HG03066 (cell line): ENCODE data around the gene VNN1.
"Not testable (repeated sequence)": the region's sequence is repeated elsewhere in the genome, so short reads cannot be mapped to it uniquely, and the experiment has no call there.

ENCODE experiments used
- ATAC-seq: cut with Tn5 transposase; IDR thresholded peaks from one replicate; pipeline ENCODE4 v1.9.1; 2021; ENCODE audit warnings: low read depth; ENCODE audit not compliant: unreplicated experiment

VNN1 gene

GRCh38 chr6:132675002-132675401, 38.9 kb downstream of the VNN1 start:
- ATAC-seq: no peak

DNA sequence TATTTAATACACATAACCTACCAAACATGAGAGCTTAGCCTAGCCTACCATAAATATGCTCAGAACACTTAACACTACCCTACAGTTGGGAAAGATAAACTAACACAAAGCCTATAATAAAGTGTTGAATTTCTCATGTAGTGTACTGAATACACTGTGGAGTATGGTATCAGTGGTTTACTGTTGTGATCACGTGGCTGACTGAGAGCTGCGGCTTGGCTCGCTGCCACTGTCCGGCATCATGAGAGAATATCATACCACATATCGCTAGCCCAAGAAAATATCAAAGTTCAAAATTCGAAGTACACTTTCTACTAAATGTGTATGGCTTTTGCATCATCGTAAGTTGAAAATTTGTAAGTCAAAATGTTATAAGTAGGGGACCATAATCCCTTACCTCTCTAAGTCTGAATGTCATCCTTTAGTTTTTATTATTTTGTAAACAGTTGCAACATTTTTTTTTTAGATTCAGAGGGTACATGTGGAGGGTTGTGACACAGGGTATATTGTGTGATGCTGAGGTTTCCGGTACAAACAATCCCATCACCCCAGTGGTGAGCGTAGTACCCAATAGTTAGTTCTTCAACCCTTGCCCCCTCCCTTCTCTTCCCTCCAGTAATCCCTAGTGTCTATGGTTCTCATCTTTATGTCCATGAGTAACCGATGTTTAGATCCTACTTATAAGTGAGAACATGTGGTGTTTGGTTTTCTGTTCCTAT, 40.3 kb downstream of the VNN1 start:
- no peak for ATAC-seq

DNA sequence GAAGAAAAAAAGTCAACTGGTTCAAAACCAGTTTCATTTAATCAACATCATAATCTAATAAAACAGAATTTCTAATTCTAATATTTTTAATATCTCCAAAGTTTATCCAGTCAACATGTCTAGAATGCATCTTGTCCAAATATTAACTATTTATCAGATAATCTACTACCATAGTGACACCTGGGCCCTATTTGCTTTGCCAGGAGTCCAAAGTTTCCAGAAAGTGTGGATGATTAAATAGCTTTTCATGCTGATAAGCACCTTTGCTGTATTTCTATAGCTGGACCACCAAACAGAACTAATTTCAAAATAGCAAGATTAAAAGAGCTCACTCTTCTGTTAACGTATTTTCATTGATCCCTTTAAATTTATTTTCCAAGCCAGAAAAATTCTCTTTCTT, 42.6 kb downstream of the VNN1 start:
- ATAC-seq: no peak

- no peak for ATAC-seq
Observed at GRCh38 chr6:132669690-132670291, 44.1 kb downstream of the VNN1 start.

DNA sequence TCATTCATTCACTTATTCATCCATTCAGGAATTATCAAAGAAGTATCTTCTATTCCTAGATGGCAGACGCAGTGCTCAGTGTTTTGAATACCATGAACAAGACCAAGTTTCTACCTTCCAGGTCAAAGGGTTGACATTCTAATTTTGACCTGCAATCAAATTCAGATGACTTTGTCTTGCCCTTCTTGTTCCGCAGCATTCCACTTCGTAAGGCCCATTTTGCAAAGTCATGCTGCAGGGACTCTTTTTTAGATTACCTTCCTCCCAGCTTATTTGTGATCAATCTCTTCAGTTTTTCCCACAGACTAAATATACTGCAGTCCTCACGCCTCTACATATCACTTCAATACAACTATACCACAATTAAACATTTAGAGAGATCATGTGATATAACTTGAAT, 47.7 kb downstream of the VNN1 start:
- no peak for ATAC-seq

DNA sequence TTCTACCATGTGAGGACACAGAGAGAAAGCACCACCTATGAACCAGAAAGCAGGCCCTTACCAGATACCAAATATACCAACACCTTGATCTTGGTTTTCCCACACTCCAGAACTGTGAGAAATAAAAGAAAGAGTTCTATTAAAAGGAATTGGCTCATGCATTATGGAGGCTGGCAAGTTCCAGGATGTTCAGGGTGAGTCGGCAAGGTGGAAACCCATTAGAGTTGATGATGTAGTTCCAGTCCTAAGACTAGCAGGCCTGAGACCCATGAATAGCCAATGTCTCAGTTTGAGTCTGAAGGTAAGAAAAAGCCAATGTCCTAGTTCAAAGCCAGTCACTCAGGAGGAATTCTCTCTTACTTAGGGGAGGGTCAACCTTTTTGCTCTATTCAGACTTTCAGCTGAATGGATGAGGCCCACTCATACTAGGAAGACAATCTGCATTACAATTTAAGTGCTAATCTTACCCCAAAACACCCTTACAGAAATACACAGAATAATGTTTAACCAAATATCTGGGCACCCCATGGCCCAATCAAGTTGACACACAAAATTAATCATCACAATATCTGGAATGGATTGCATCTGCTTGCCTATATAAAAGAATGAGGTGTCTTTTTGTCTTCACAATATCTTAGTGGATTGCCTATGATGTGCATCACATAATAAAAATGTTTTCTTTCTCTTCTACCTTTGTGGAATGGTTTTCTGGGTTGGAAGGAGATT, 49.4 kb downstream of the VNN1 start:
- ATAC-seq: no peak

- no peak for ATAC-seq
Observed at GRCh38 chr6:132663661-132664060, 50.2 kb downstream of the VNN1 start.

DNA sequence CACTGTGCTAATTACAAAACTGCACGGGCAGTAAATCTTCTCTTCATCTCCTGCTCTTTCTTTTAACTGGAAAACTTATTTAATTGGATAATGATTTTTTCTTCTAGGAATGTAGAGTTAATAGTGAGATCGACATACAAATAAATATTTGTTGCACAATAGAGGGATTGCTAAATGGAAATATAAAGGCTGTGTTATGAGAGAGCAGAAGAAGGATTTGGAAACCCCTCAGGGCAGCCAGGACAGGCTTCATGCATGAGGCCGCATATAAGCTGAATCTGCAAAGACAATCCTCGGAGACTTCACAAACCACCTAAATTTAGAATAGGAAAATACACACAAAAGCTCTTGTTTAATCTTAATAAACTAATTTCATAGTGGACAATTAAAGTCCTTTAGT, 51.9 kb downstream of the VNN1 start:
- no peak for ATAC-seq

DNA sequence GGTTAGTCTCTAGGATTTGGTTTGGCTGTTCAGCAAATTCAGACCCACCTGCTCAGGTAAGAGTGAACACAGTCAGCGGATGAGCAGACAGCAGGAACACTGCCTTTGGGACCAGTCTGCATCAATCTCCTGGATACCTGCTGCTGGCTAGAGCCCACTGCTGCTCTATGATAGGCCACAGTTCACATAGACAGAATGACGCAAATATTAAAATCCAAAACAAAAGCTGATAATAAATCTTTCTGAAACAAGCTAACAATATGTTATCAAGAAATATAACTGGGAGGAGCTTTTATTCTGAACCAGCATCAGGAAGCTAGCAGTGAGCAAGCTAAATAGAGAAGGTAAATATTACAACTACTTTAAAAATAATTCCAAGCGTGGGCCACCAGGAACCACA, 54.8 kb downstream of the VNN1 start, which contains the start of gene TAAR1:
Gene TAAR1, minus strand, starts transcription at position 101 of the 400 bp plus-strand sequence. CDS start 13,179 bp downstream, outside the sequence.
- no peak for ATAC-seq

GRCh38 chr6:132651062-132651461, 62.8 kb downstream of the VNN1 start:
- no peak for ATAC-seq

- no peak for ATAC-seq
Observed at GRCh38 chr6:132650429-132650828, 63.4 kb downstream of the VNN1 start.

DNA sequence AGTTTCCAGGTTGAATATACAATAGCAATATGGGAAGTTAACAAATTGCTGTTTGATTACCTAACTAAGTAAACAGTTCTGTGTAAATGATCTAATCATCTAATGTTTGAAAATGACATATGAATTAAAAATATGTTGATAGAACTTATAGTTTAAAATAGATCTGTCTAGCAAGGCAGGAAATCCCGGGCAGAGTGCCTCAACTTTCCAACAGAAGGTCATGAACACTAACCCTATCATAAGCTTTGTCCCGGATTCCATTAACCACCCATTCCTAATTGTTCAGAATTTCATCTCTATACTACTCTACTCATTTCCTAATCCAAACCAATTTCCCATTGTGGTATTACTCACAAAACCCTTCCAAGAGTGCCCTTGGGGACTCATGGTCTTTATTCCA, 65.0 kb downstream of the VNN1 start:
- ATAC-seq: no peak

GRCh38 chr6:132648356-132648755, 65.5 kb downstream of the VNN1 start:
- peak; percentile 80 for ATAC-seq

GRCh38 chr6:132643547-132643946, 70.3 kb downstream of the VNN1 start:
- ATAC-seq: no peak

- not testable (repeated sequence) for ATAC-seq
Observed at GRCh38 chr6:132637135-132637534, 76.7 kb downstream of the VNN1 start.

DNA sequence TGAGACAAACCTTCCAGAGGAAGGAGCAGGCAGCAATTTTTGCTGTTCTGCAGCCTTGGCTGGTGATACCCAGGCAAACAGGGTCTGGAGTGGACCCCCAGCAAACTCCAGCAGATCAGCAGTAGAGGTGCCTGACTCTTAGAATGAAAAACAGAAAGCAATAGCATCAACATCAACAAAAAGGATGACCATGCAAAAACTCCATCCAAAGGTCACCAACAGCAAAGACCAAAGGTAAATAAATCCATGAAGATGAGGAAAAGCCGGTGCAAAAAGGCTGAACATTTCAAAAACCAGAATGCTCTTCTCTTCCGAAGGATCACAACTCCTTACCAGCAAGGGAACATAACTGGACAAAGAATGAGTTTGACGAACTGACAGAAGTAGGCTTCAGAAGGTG, 77.9 kb downstream of the VNN1 start:
- ATAC-seq: not testable (repeated sequence)

DNA sequence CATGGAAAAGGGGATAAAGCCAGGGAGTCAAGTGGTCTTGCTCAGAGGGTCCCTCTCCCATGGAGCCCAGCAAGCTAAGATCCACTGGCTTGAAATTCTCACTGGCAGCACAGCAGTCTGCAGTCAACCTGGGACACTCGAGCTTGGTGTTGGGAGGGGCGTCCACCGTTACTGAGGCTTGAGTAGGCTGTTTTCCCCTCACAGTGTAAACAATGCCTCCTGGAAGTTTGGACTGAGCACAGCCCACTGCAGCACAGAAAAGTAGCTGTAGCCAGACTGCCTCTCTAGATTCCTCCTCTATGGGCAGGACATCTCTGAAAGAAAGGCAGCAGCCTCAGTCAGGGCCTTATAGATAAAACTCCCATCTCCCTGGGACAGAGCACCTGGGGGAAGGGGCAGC, 78.6 kb downstream of the VNN1 start:
- not testable (repeated sequence) for ATAC-seq

DNA sequence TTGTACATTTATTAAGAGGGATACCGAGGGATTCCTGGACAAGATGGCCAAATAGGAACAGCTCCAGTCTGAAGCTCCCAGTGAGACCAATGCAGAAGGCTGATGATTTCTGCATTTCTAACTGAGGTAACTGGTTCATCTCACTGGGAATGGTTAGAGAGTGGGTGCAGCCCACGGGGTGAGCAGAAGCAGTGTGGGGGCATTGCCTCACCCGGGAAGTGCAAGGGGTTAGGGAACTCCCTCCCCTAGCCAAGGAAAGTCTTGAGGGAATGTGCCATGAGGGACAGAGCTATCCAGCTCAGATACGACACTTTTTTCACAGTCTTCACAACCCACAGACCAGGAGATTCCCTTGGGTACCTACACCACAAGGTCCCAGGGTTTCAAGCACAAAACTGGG, 79.1 kb downstream of the VNN1 start:
- no peak for ATAC-seq

DNA sequence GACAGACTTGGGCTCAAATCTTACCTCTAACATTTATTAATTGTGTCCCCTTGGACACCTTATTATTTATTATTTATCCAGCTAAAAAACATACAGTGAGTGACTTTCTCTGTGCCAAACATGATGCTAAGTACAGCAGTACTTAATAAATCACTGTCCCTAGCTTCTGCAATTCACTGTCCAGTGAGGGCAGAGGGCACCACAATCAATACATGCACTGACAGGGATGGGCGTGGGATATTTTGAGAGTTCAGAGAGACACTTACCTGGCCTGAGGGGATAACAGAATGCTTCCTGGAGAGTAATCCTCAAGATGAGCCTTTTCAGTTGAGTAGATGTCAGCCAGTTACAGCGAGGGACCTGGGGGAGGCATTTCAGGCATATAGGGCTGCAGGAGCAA, 80.5 kb downstream of the VNN1 start:
- ATAC-seq: no peak
